Stimulated activated CD8-positive, alpha-beta memory T cell treated with anti-CD3 and anti-CD28 coated beads, Interleukin-12 subunit alpha, Interleukin-12 subunit beta, amount 100 ng/mL, for 1 hour (primary cell): ENCODE results near the gene XAB2.
A peak's percentile ranks its signal among the peaks of the same experiment; 100 is the strongest.
"Not testable (repeated sequence)": the region's sequence is repeated elsewhere in the genome, so short reads cannot be mapped to it uniquely, and the experiment has no call there.

Source experiments
- DNase-seq: peaks from one replicate; pipeline ENCODE4 v3.0.0-alpha.2; 2020; ENCODE audit warnings: low read depth

Gene XAB2

GRCh38 chr19:7648265-7649014, 19.1 kb upstream of the XAB2 start:
- no peak for DNase-seq

GRCh38 chr19:7647156-7647555, 17.8 kb upstream of the XAB2 start:
- DNase-seq: no peak

GRCh38 chr19:7646426-7646700, 17.0 kb upstream of the XAB2 start:
- no peak for DNase-seq

GRCh38 chr19:7645656-7646425, 16.5 kb upstream of the XAB2 start:
- DNase-seq: no peak

- no peak for DNase-seq
Observed at GRCh38 chr19:7645163-7645562, 15.8 kb upstream of the XAB2 start.

GRCh38 chr19:7644550-7644877, 15.2 kb upstream of the XAB2 start:
- no peak for DNase-seq

- DNase-seq: not testable (repeated sequence)
Observed at GRCh38 chr19:7643629-7644549, 14.5 kb upstream of the XAB2 start.

GRCh38 chr19:7643031-7643415, 13.7 kb upstream of the XAB2 start:
- no peak for DNase-seq

- DNase-seq: no peak
Observed at GRCh38 chr19:7642295-7643030, 13.1 kb upstream of the XAB2 start.

GRCh38 chr19:7641290-7642276, 12.2 kb upstream of the XAB2 start:
- no peak for DNase-seq

GRCh38 chr19:7640803-7641202, 11.5 kb upstream of the XAB2 start:
- no peak for DNase-seq

GRCh38 chr19:7639863-7640348, 10.6 kb upstream of the XAB2 start:
- no peak for DNase-seq

- no peak for DNase-seq
Observed at GRCh38 chr19:7638802-7639465, 9.6 kb upstream of the XAB2 start.

GRCh38 chr19:7637374-7638256, 8.3 kb upstream of the XAB2 start:
- no peak for DNase-seq

- DNase-seq: peak; percentile 85
Observed at GRCh38 chr19:7636691-7637373, 7.5 kb upstream of the XAB2 start, which contains the start of gene STXBP2. Gene STXBP2, plus strand, starts transcription at chr19:7637110. Its CDS starts 40 bp downstream, at chr19:7637150.

- DNase-seq: no peak
Observed at GRCh38 chr19:7636317-7636690, 7.0 kb upstream of the XAB2 start.

- no peak for DNase-seq
Observed at GRCh38 chr19:7635670-7636069, 6.3 kb upstream of the XAB2 start.

- no peak for DNase-seq
Observed at GRCh38 chr19:7633698-7634097, 4.4 kb upstream of the XAB2 start, which contains the start of gene PCP2. Gene PCP2, minus strand, starts transcription at chr19:7633719. Its CDS starts 262 bp downstream, at chr19:7633457.
